HG03460 (cell line): ENCODE measurements around the gene CACNG5.

ENCODE experiments used
- ATAC-seq: cut with Tn5 transposase; IDR thresholded peaks from one replicate; pipeline ENCODE4 v1.9.1; 2021; ENCODE audit not compliant: unreplicated experiment

Gene CACNG5

GRCh38 chr17:66819466-66819865 lies 15.5 kb upstream of the CACNG5 start:
- ATAC-seq, result no peak

- no peak for ATAC-seq
Measured at GRCh38 chr17:66822009-66822408, 12.9 kb upstream of the CACNG5 start.

GRCh38 chr17:66826856-66827255 lies 8.1 kb upstream of the CACNG5 start:
- ATAC-seq, result no peak

- no peak for ATAC-seq
Measured at GRCh38 chr17:66829386-66829864, 5.5 kb upstream of the CACNG5 start.

GRCh38 chr17:66829883-66830282 lies 5.0 kb upstream of the CACNG5 start:
- ATAC-seq, result no peak

GRCh38 chr17:66830451-66830850 lies 4.5 kb upstream of the CACNG5 start:
- no peak for ATAC-seq

- no peak for ATAC-seq
Measured at GRCh38 chr17:66831383-66832210, 3.3 kb upstream of the CACNG5 start.

- ATAC-seq, result no peak
Measured at GRCh38 chr17:66833201-66833600, 1.7 kb upstream of the CACNG5 start.

GRCh38 chr17:66834426-66834918 lies 445 bp upstream of the CACNG5 start:
- no peak for ATAC-seq

- ATAC-seq, result no peak
Measured at GRCh38 chr17:66835476-66835875, 559 bp downstream of the CACNG5 start.

GRCh38 chr17:66836063-66837005 lies 1.4 kb downstream of the CACNG5 start:
- ATAC-seq, result no peak

GRCh38 chr17:66837226-66837625 lies 2.3 kb downstream of the CACNG5 start:
- no peak for ATAC-seq

- ATAC-seq, result no peak
Measured at GRCh38 chr17:66837885-66838665, 3.2 kb downstream of the CACNG5 start.

GRCh38 chr17:66839616-66840015 lies 4.7 kb downstream of the CACNG5 start:
- ATAC-seq, result no peak

GRCh38 chr17:66840061-66840460 lies 5.1 kb downstream of the CACNG5 start:
- ATAC-seq, result no peak

- ATAC-seq, result no peak
Measured at GRCh38 chr17:66841328-66841727, 6.4 kb downstream of the CACNG5 start.

- ATAC-seq, result no peak
Measured at GRCh38 chr17:66841744-66842143, 6.8 kb downstream of the CACNG5 start.

GRCh38 chr17:66842505-66842904 lies 7.6 kb downstream of the CACNG5 start:
- no peak for ATAC-seq

- no peak for ATAC-seq
Measured at GRCh38 chr17:66842959-66843358, 8.0 kb downstream of the CACNG5 start.

GRCh38 chr17:66843627-66844026 lies 8.7 kb downstream of the CACNG5 start:
- no peak for ATAC-seq

GRCh38 chr17:66847704-66848103 lies 12.8 kb downstream of the CACNG5 start:
- no peak for ATAC-seq
